Astrocyte (in vitro differentiated cells and primary cell): ENCODE results near the gene PABPC1L2B.
"Not testable (repeated sequence)": the region's sequence is repeated elsewhere in the genome, so short reads cannot be mapped to it uniquely, and the experiment has no call there.

Experiments
- CTCF ChIP-seq: IDR thresholded peaks from 2 replicates; pipeline ENCODE4 v1.5.1; 2011; ENCODE audit warnings: low read depth, mild to moderate bottlenecking, inconsistent platforms, low read length, moderate library complexity; ENCODE audit not compliant: insufficient read depth
- EZH2 ChIP-seq: IDR thresholded peaks from 2 replicates; pipeline ENCODE4 v1.6.1; 2012; ENCODE audit warnings: mild to moderate bottlenecking, low read length, inconsistent platforms; ENCODE audit not compliant: insufficient read depth

- TF ChIP-seq CTCF, EZH2: not testable (repeated sequence)
Observed at GRCh38 chrX:72959971-72960370, 42.8 kb upstream of the PABPC1L2B start.
